Measurements from ENCODE around the gene DYRK1A.

DYRK1A gene

DNA sequence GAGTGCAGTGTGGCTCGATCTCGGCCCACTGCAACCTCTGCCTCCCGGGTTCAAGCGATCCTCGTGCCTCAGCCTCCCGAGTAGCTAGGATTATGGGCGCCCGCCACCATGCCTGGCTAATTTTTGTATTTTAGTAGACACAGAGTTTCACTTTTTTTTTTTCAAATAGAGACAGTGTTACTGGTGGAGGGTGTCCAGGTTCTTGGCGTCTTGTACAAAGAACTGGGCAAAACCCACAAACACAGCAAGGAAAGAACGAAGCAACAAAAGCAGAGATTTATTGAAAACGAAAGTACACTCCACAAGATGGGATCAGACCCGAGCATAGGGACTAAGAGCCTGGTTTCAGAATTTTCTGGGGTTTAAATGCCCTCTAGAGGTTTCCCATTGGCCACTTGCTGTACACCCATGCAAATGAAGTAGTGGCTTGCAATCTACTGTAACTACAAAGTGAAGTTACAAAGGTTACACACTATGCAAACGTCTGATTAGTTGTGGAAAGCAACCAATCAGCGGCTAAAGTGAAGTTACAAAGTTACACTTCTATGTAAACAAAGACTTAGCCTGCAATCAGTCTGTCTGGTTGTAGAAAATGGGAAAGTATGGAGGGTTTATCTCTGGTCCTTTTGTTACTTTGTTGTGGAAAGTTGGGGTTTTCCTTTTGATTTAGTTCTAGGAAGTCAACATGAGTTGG is 199.1 kb downstream of the DYRK1A start:
- no peak for DNase-seq (ENCODE audit: low read depth in 2 of 2)

DNA sequence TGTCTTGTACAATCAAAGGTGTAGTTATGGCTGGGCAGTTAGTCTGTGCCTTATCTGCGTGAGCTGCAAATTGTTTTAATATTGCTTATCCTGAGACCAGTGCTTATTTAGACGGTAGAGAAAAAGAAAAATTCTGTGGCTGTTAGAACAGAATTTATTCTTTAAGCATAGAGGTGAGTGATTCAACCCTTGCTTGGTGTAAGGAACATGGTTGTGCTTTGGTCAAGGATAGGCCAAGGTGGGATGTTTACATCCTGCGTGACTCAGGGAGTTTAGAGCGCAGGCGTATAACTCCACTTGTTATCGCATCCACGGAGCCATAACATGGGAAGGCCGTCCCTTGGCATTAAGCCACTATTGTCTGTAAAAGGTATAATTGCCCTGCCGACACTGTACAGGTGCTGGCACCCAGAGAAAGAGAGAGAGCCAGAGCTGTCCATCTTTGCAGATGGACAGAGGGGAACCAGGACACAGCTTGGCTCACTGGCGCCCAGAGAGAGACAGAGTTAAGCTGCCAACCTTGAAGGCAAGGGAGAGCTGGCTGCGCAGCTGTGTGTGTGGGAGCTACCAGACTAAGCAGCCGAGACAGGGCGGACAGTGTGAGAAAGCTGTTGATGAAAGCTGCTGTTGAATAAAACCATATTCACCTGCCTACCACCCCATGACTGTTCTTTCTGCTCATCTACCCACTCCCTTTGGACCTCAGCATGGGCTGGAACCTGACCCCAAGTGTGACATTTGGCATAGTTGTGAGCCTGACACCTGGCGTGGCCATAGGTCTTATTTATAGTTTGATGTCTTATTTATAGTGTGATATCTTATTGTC is 200.4 kb downstream of the DYRK1A start:
- no peak for DNase-seq (ENCODE audit: low read depth in 2 of 2)

DNA sequence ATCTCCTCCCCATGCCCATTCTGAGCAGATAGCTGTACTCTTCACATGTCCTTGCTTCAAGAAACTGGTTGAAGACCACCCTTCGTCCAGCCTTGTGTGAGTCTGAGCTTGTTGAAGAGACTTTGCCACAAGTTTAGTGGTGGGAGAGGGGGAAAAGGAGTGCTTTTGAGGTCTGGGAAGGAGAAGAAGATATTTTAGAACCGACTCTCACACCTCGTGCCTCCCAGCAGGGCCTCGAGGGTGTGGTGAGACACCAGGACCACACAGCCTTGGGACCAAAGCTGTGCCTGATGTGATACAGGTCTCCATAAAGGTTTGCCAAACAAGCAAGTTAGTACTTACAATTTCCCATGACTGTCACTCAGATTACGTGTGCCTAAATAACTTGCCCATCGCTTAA is 201.8 kb downstream of the DYRK1A start:
- no peak for DNase-seq (ENCODE audit: low read depth in 2 of 2)

DNA sequence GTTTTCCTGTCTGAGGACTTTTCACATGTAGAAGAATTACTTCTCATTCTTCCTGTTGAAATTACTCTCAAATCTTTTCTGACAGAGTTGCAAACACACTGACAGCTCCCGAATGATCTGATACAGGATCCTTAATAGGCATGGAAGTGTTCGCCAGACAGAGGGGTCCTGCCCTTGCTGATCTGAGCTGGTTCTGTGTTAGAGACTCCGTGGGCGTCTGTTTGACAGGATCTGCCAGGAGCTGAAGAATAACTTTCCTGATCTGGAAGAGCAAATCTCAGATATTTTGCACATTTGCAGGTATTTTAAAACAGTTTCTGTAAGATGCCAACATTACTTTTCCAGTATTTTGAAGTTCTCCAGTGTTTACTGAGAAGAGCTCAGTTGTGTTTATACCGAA is 202.3 kb downstream of the DYRK1A start:
- DNase-seq (ENCODE audit: low read depth in 2 of 2) = no peak

DNA sequence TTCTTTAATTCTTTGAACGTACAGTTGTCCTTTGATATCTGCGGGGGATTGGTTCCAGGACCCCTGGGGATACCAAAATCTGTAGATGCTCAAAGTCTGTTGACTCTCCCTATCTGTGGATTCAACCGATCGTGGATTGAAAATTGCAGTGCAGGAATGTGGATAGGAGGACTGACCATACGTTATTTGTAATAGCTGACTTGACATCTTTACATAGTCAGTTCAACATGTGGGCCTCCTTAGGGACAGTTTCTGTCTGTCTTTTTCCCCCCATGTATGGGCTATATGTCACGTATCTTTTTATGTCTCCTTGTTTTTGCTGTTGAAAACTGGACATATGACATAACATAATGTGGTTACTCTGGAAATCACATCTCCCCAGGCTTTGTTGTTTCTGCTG is 204.9 kb downstream of the DYRK1A start:
- no peak for DNase-seq (ENCODE audit: low read depth in 2 of 2)

DNA sequence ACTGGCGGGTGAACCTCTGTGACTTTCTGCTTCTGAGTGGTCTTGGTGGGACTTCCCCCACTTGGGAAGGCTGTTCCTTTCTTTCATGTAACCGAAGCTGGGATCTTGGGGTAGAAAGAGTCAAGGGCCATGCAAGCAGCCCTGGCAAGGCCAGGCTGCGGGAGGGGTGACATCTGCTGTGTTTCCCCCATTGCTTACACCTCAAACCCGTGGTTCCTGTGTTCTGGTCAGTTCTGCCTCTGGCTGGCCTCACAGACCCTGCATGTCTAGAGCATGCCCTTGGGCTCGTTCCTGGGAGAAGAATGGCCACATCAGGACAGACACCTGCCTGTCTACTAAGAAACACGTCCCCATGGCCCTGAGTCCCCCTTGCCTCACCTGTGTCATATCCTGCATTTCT is 207.7 kb downstream of the DYRK1A start:
- no peak for DNase-seq (ENCODE audit: low read depth in 2 of 2)

DNA sequence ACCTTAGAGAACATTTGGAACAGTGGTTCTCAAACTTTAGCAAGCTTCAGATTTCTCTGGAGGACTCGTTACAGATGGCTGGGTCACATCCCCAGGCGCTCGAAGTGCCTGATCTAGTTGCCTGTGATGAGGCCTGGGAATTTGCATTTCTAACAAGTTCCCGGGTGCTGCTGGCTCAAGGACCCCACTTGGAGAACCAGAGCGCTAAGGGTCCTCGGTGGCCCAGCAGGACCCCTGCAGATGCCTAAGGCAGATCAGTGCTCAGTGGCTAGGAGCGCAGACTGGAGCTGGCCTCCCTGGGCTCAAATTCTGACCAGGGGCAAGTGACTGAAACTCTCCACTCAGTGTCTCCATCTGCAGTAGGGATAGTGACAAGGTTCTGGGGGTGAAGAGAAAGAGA is 208.2 kb downstream of the DYRK1A start:
- no peak for DNase-seq (ENCODE audit: low read depth in 2 of 2)

DNA sequence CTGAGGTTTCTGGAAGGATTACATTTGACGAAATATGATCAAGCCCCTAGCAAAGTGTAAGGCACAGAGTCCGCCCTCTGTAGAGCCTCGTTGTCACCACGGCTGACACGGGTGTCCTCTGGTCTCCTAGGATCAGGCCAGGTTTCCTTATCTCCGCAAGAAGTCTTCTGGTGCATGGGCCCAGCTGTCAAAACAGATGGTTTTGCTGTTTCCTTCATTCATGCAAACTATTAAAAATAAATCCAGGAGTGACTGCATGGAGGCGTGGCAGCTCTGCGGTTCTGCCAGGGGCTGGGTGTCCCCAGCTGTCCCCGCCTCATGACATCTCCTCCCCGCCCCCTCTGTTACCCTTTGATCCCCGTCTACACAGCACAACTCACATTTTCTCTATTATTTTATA is 209.0 kb downstream of the DYRK1A start:
- no peak for DNase-seq (ENCODE audit: low read depth in 2 of 2)

All from activated CD8-positive, alpha-beta memory T cell treated with anti-CD3 and anti-CD28 coated beads for 4 hours (primary cell).